ENCODE results near the gene C5orf63.
"Not testable (repeated sequence)": the region's sequence is repeated elsewhere in the genome, so short reads cannot be mapped to it uniquely, and the experiment has no call there.

Gene C5orf63

GRCh38 chr5:127027539-127027938 is 45.8 kb downstream of the C5orf63 start:
- DNase-seq (ENCODE audit: low read depth), result no peak
- TF ChIP-seq CTCF (IDR thresholded peaks at IDR 0.05; ENCODE audit: control insufficient read depth, insufficient read depth, low read depth, low read length, missing control alignments), result no peak
- H3K4me3 ChIP-seq (ENCODE audit: control insufficient read depth, low read depth, low read length), result no peak overlapping the region

GRCh38 chr5:127026166-127026565 is 47.1 kb downstream of the C5orf63 start:
- H3K4me3 ChIP-seq (ENCODE audit: control insufficient read depth, low read depth, low read length), result no peak overlapping the region
- DNase-seq (ENCODE audit: low read depth), result no peak
- TF ChIP-seq CTCF (IDR thresholded peaks at IDR 0.05; ENCODE audit: control insufficient read depth, insufficient read depth, low read depth, low read length, missing control alignments), result no peak

- no peak overlapping the region for H3K4me3 ChIP-seq (ENCODE audit: control insufficient read depth, low read depth, low read length)
- no peak for TF ChIP-seq CTCF (IDR thresholded peaks at IDR 0.05; ENCODE audit: control insufficient read depth, insufficient read depth, low read depth, low read length, missing control alignments)
- no peak for DNase-seq (ENCODE audit: low read depth)
Observed at GRCh38 chr5:127025467-127025866, 47.8 kb downstream of the C5orf63 start.

- H3K4me3 ChIP-seq (ENCODE audit: control insufficient read depth, low read depth, low read length), result no peak overlapping the region
- DNase-seq (ENCODE audit: low read depth), result no peak
Observed at GRCh38 chr5:127024821-127025220, 48.5 kb downstream of the C5orf63 start.

GRCh38 chr5:127023552-127024191 is 49.6 kb downstream of the C5orf63 start:
- not testable (repeated sequence) for DNase-seq (ENCODE audit: low read depth); H3K4me3 ChIP-seq (ENCODE audit: control insufficient read depth, low read depth, low read length)

More at GRCh38 chr5:127024821-127025220, 48.5 kb downstream of the C5orf63 start:
- no peak for TF ChIP-seq CTCF (IDR thresholded peaks at IDR 0.05; ENCODE audit: control insufficient read depth, insufficient read depth, low read depth, low read length, missing control alignments)

GRCh38 chr5:127022846-127023245 is 50.5 kb downstream of the C5orf63 start:
- no peak for TF ChIP-seq CTCF (IDR thresholded peaks at IDR 0.05; ENCODE audit: control insufficient read depth, insufficient read depth, low read depth, low read length, missing control alignments)
- DNase-seq (ENCODE audit: low read depth), result no peak
- no peak overlapping the region for H3K4me3 ChIP-seq (ENCODE audit: control insufficient read depth, low read depth, low read length)

- TF ChIP-seq CTCF (IDR thresholded peaks at IDR 0.05; ENCODE audit: control insufficient read depth, insufficient read depth, low read depth, low read length, missing control alignments), result no peak
- no peak for DNase-seq (ENCODE audit: low read depth)
- no peak overlapping the region for H3K4me3 ChIP-seq (ENCODE audit: control insufficient read depth, low read depth, low read length)
Observed at GRCh38 chr5:127019928-127020327, 53.4 kb downstream of the C5orf63 start.

- H3K4me3 ChIP-seq (ENCODE audit: control insufficient read depth, low read depth, low read length); DNase-seq (ENCODE audit: low read depth): not testable (repeated sequence)
Observed at GRCh38 chr5:127016722-127017121, 56.6 kb downstream of the C5orf63 start.
